MM.1S (cell line): ENCODE results near the gene ASGR1.

Experiments used
- DNase-seq: peaks from one replicate; pipeline ENCODE4 v3.0.0-alpha.2; 2015
- H2AFZ ChIP-seq: fragments of 300-600 bp; sonication (generic); 2 replicates; pipeline ENCODE4 v1.6.0; 2016; ENCODE audit warnings: antibody characterized with exemption, low read length
- H3F3A ChIP-seq: fragments of 300-600 bp; sonication (generic); 2 replicates; pipeline ENCODE4 v1.6.1; 2016; ENCODE audit warnings: mild to moderate bottlenecking, antibody characterized with exemption, low read length, moderate library complexity, mixed read lengths; ENCODE audit not compliant: insufficient read depth
- H3K27ac ChIP-seq: fragments of 300-600 bp; sonication (generic); 2 replicates; pipeline ENCODE4 v1.5.1; 2016; ENCODE audit warnings: mild to moderate bottlenecking, low read length
- H3K27me3 ChIP-seq: fragments of 300-600 bp; sonication (generic); replicated peaks from 2 replicates; pipeline ENCODE4 v1.6.0; 2016; ENCODE audit warnings: low read length; ENCODE audit not compliant: insufficient read depth
- H3K36me3 ChIP-seq: fragments of 300-600 bp; sonication (generic); replicated peaks from 2 replicates; pipeline ENCODE4 v1.6.1; 2016; ENCODE audit warnings: mild to moderate bottlenecking, low read length, mixed read lengths; ENCODE audit not compliant: insufficient read depth
- H3K4me1 ChIP-seq: fragments of 300-600 bp; sonication (generic); 2 replicates; pipeline ENCODE4 v1.6.1; 2016; ENCODE audit warnings: low read length, mixed read lengths
- H3K4me2 ChIP-seq: fragments of 300-600 bp; sonication (generic); 2 replicates; pipeline ENCODE4 v1.6.0; 2016; ENCODE audit warnings: low read depth, low read length
- H3K4me3 ChIP-seq: fragments of 300-600 bp; sonication (generic); 2 replicates; pipeline ENCODE4 v1.5.1; 2016; ENCODE audit warnings: low read length, mixed read lengths
- H3K79me2 ChIP-seq: fragments of 300-600 bp; sonication (generic); 2 replicates; pipeline ENCODE4 v1.6.1; 2016; ENCODE audit warnings: mixed run types, low read length, mixed read lengths
- H3K9ac ChIP-seq: fragments of 300-600 bp; sonication (generic); 2 replicates; pipeline ENCODE4 v1.6.1; 2016; ENCODE audit warnings: low read length, mixed read lengths
- H3K9me2 ChIP-seq: fragments of 300-600 bp; sonication (generic); replicated peaks from 2 replicates; pipeline ENCODE4 v1.6.1; 2016; ENCODE audit warnings: mild to moderate bottlenecking, low read length, mixed read lengths; ENCODE audit not compliant: insufficient read depth
- H3K9me3 ChIP-seq: fragments of 300-600 bp; sonication (generic); replicated peaks from 2 replicates; pipeline ENCODE4 v1.6.1; 2016; ENCODE audit warnings: mild to moderate bottlenecking, low read length, mixed read lengths; ENCODE audit not compliant: insufficient read depth
- H4K20me1 ChIP-seq: fragments of 300-600 bp; sonication (generic); 2 replicates; pipeline ENCODE4 v1.6.1; 2016; ENCODE audit warnings: mild to moderate bottlenecking, low read length, moderate library complexity, mixed read lengths; ENCODE audit not compliant: insufficient read depth
- EZH2 ChIP-seq: fragments of 300-600 bp; sonication (generic); optimal IDR thresholded peaks from 2 replicates; pipeline ENCODE3; 2017; ENCODE audit warnings: low read depth, mild to moderate bottlenecking, antibody characterized with exemption, low read length, mixed read lengths
- EZH2phosphoT487 ChIP-seq: fragments of 300-600 bp; sonication (generic); IDR thresholded peaks from 2 replicates; pipeline ENCODE4 v1.6.1; 2018; ENCODE audit warnings: antibody characterized with exemption, low read length
- TF ChIP-seq, protein P1 (sequence below): fragments of 300-600 bp; sonication (generic); IDR thresholded peaks from 2 replicates; pipeline ENCODE4 v1.5.1; 2016; ENCODE audit warnings: antibody characterized with exemption, low read length, mixed read lengths

ASGR1 gene

DNA sequence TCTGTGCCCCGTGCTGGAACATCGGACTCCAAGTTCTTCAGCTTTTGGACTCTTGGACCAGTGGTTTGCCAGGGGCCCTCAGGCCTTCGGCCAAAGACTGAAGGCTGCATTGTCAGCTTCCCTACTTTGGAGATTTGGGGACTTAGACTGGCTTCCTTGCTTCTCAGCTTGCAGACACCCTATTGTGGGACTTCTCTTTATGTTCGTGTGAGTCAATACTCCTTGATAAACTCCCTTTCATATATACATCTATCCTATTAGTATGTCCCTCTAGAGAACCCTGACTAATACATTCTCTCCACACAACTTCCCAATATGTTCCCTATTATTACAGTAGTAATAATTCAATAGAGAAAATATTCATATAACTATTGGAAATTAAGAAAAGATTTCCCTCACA is 55.3 kb downstream of the ASGR1 start:
- no peak for DNase-seq
- H3K4me3 ChIP-seq: no peak overlapping the region
- no peak overlapping the region for H2AFZ ChIP-seq
- no peaks in the 10 kb centered on the region for H3K9me2 ChIP-seq
- H3K27me3 ChIP-seq: peaks cover 12% of the 10 kb centered on the region
- H4K20me1 ChIP-seq: no peaks in the 10 kb centered on the region
- H3K79me2 ChIP-seq: no peaks in the 10 kb centered on the region
- no peaks in the 10 kb centered on the region for H3K36me3 ChIP-seq
- no peak overlapping the region for H3K27ac ChIP-seq
- H3F3A ChIP-seq: 0 out of 2 replicates have a peak, but pooled peaks cover 4% of the 10 kb centered on the region
- no peaks in the 10 kb centered on the region for H3K9me3 ChIP-seq
- no peaks in the 10 kb centered on the region for H3K4me1 ChIP-seq
- TF ChIP-seq, protein P1, sequence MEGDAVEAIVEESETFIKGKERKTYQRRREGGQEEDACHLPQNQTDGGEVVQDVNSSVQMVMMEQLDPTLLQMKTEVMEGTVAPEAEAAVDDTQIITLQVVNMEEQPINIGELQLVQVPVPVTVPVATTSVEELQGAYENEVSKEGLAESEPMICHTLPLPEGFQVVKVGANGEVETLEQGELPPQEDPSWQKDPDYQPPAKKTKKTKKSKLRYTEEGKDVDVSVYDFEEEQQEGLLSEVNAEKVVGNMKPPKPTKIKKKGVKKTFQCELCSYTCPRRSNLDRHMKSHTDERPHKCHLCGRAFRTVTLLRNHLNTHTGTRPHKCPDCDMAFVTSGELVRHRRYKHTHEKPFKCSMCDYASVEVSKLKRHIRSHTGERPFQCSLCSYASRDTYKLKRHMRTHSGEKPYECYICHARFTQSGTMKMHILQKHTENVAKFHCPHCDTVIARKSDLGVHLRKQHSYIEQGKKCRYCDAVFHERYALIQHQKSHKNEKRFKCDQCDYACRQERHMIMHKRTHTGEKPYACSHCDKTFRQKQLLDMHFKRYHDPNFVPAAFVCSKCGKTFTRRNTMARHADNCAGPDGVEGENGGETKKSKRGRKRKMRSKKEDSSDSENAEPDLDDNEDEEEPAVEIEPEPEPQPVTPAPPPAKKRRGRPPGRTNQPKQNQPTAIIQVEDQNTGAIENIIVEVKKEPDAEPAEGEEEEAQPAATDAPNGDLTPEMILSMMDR: no peak
- TF ChIP-seq EZH2phosphoT487 (no peak), EZH2 (no peak)
- H3K4me2 ChIP-seq: no peak overlapping the region
- H3K9ac ChIP-seq: no peak overlapping the region
